Thyroid gland (tissue), 4 donors: ENCODE measurements around the gene NCR2. TPM values are rescaled to one million over a fixed set of nuclear protein-coding genes. Genes with fewer than 3 reads are reported as not detected.

ENCODE experiments used
- DNase-seq, 2 donors: peaks; one replicate each; pipeline ENCODE4 v3.0.0-alpha.2; 2019
- H3K27ac ChIP-seq, 3 donors: fragments of 200-600 bp; sonication (generic); 1 replicate in 2 of 3; 2 replicates in 1 of 3; pipeline ENCODE4 v1.5.1; 2016 to 2019; ENCODE audit warnings: mild to moderate bottlenecking in 1 of 3, moderate library complexity in 1 of 3
- H3K27me3 ChIP-seq: fragments of 200-600 bp; sonication (generic); one replicate; pipeline ENCODE4 v1.5.1; 2019
- H3K36me3 ChIP-seq, 2 donors: fragments of 200-600 bp; sonication (generic); one replicate each; pipeline ENCODE4 v1.5.1; 2016 to 2019
- H3K4me1 ChIP-seq, 2 donors: fragments of 200-600 bp; sonication (generic); one replicate each; pipeline ENCODE4 v1.5.1; 2017 to 2019
- H3K4me3 ChIP-seq, 3 donors: fragments of 200-600 bp; sonication (generic); replicated peaks in 1 of 3; 1 replicate in 2 of 3; 2 replicates in 1 of 3; pipeline ENCODE4 v1.5.1; 2016; ENCODE audit warnings: mild to moderate bottlenecking in 1 of 3
- H3K9me3 ChIP-seq: fragments of 200-600 bp; sonication (generic); one replicate; pipeline ENCODE4 v1.5.1; 2017
- CTCF ChIP-seq, 6 experiments: fragments of 200-600 bp in 3 of 6; fragments of 450-650 bp in 3 of 6; sonication (generic) in 3 of 6; IDR thresholded peaks; one replicate each; pipeline ENCODE4 v1.5.1; 2016 to 2019; ENCODE audit warnings: antibody characterized with exemption in 6 of 6, mild to moderate bottlenecking in 2 of 6, inconsistent platforms in 1 of 6, moderate library complexity in 1 of 6
- POLR2A ChIP-seq, 2 donors: fragments of 450-650 bp; IDR thresholded peaks; one replicate each; pipeline ENCODE4 v1.6.1; 2017; ENCODE audit warnings: antibody characterized with exemption in 2 of 2, mild to moderate bottlenecking in 2 of 2, moderate library complexity in 1 of 2
- WGBS, 2 donors: methylation state at CpG; one replicate each; pipeline ENCODE4 v1.1.5; 2017; 5-methylcytosine and 5-hydroxymethylcytosine counted together
- intact Hi-C: fragments of 100-400 bp; cut with DNase I; formaldehyde crosslinking; loops from one replicate; pipeline ENCODE4 v1.15.1; 2023
- total RNA-seq, 4 donors: library from RNA; depleted of rRNA; stranded (reverse); fragments of >200 nt; gene quantifications; one replicate each; pipeline ENCODE4 v1.2.3, GENCODE V29; 2016

Gene NCR2
- total RNA-seq, 4 donors from 2014 or later = not detected

GRCh38 chr6:41348934-41349333 is 13.5 kb downstream of the NCR2 start:
- intact Hi-C loops = no loop called here
- H3K9me3 ChIP-seq = no peaks in the 10 kb centered on the region
- H3K4me1 ChIP-seq = no peaks in the 10 kb centered on the region
- TF ChIP-seq CTCF (IDR thresholded peaks at IDR 0.05) = no peak
- TF ChIP-seq POLR2A (IDR thresholded peaks at IDR 0.05) = no peak
- H3K27me3 ChIP-seq = no peaks in the 10 kb centered on the region
- DNase-seq = no peak
- no peak overlapping the region for H3K4me3 ChIP-seq
- H3K36me3 ChIP-seq = no peaks in the 10 kb centered on the region
- 97 to 98% methylated on average over 2 of the region's 2 CpGs for WGBS, 2 donors
- no peak overlapping the region for H3K27ac ChIP-seq

- no peaks in the 10 kb centered on the region for H3K36me3 ChIP-seq
- TF ChIP-seq CTCF (IDR thresholded peaks at IDR 0.05) (no peak), POLR2A (IDR thresholded peaks at IDR 0.05) (no peak)
- H3K4me3 ChIP-seq = no peak overlapping the region
- H3K4me1 ChIP-seq = no peaks in the 10 kb centered on the region
- WGBS, 2 donors = 57 to 58% methylated on average over 3 of the region's 3 CpGs
- no peaks in the 10 kb centered on the region for H3K9me3 ChIP-seq
- no peak overlapping the region for H3K27ac ChIP-seq
- intact Hi-C loops = no loop called here
- DNase-seq = no peak
- no peaks in the 10 kb centered on the region for H3K27me3 ChIP-seq
Measured at GRCh38 chr6:41352396-41352795, 17.0 kb downstream of the NCR2 start.

GRCh38 chr6:41352907-41353306 is 17.5 kb downstream of the NCR2 start:
- H3K4me1 ChIP-seq = no peaks in the 10 kb centered on the region
- no peak overlapping the region for H3K4me3 ChIP-seq
- H3K36me3 ChIP-seq = no peaks in the 10 kb centered on the region
- intact Hi-C loops = no loop called here
- TF ChIP-seq CTCF (IDR thresholded peaks at IDR 0.05) = no peak
- TF ChIP-seq POLR2A (IDR thresholded peaks at IDR 0.05) = no peak
- H3K9me3 ChIP-seq = no peaks in the 10 kb centered on the region
- 88 to 89% methylated on average over 3 of the region's 3 CpGs for WGBS, 2 donors
- no peak for DNase-seq
- H3K27me3 ChIP-seq = no peaks in the 10 kb centered on the region
- H3K27ac ChIP-seq = no peak overlapping the region

GRCh38 chr6:41353333-41353732 is 17.9 kb downstream of the NCR2 start:
- H3K9me3 ChIP-seq = no peaks in the 10 kb centered on the region
- H3K4me1 ChIP-seq = no peaks in the 10 kb centered on the region
- no peak overlapping the region for H3K27ac ChIP-seq
- DNase-seq = no peak
- no peak overlapping the region for H3K4me3 ChIP-seq
- no peaks in the 10 kb centered on the region for H3K36me3 ChIP-seq
- TF ChIP-seq POLR2A (IDR thresholded peaks at IDR 0.05) (no peak), CTCF (IDR thresholded peaks at IDR 0.05) (no peak)
- intact Hi-C loops = no loop called here
- H3K27me3 ChIP-seq = no peaks in the 10 kb centered on the region
- WGBS, 2 donors = 70 to 76% methylated on average over 3 of the region's 3 CpGs

GRCh38 chr6:41355952-41356351 is 20.5 kb downstream of the NCR2 start:
- Histone ChIP-seq H3K36me3 (no peaks in the 10 kb centered on the region), H3K27ac (no peak overlapping the region), H3K4me3 (no peak overlapping the region), H3K4me1 (no peaks in the 10 kb centered on the region), H3K9me3 (no peaks in the 10 kb centered on the region), H3K27me3 (no peaks in the 10 kb centered on the region)
- intact Hi-C loops = no loop called here
- TF ChIP-seq POLR2A (IDR thresholded peaks at IDR 0.05) = no peak
- no peak for TF ChIP-seq CTCF (IDR thresholded peaks at IDR 0.05)
- 83 to 90% methylated on average over 4 of the region's 4 CpGs for WGBS, 2 donors
- no peak for DNase-seq
